ENCODE data around the gene TRAF5.

TRAF5 gene

DNA sequence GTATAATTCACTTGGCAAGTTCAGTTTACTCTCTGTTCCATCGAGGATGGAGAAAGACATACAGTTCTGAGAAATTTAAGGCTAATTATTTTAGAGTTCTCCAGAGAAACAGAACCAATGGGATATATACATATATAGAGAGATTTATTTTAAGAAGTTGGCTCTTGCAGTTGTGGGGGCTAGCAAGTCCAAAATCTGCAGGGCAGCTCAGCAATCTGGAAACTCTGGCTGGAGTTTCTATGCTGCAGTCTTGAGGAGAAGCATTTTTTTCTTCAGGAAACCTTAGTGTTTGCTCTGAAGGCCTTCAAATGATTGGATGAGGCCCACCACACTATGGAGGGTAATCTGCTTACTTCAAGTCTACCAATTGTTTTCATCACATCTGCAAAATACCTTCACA lies 34.6 kb downstream of the TRAF5 start:
- no peak overlapping the region for H3K9ac ChIP-seq (ENCODE audit: low read length)
- peaks cover 26% of the 10 kb centered on the region for H3K4me1 ChIP-seq (ENCODE audit: low read length)
- H3K27ac ChIP-seq (ENCODE audit: low read length), result peak overlapping the region; percentile 80; the same call in 1 of the 2 replicates
- no peaks in the 10 kb centered on the region for H4K20me1 ChIP-seq (ENCODE audit: insufficient read depth, low read length)
- H3K4me3 ChIP-seq (ENCODE audit: low read length), result no peak overlapping the region
- no peaks in the 10 kb centered on the region for H3K9me2 ChIP-seq (replicated peaks; ENCODE audit: insufficient read depth, low read length)
- peaks cover 24% of the 10 kb centered on the region for H3F3A ChIP-seq (ENCODE audit: insufficient read depth, low read length)
- H3K9me3 ChIP-seq (replicated peaks; ENCODE audit: insufficient read depth, low read length), result no peaks in the 10 kb centered on the region
- no peak overlapping the region for H3K4me2 ChIP-seq (ENCODE audit: low read depth, low read length)
- no peaks in the 10 kb centered on the region for H3K79me2 ChIP-seq (ENCODE audit: low read length)
- TF ChIP-seq EZH2 (optimal IDR thresholded peaks at IDR 0.05; ENCODE audit: low read depth, low read length) (no peak), EZH2phosphoT487 (IDR thresholded peaks at IDR 0.05; ENCODE audit: low read length) (no peak)
- TF ChIP-seq, protein P1, sequence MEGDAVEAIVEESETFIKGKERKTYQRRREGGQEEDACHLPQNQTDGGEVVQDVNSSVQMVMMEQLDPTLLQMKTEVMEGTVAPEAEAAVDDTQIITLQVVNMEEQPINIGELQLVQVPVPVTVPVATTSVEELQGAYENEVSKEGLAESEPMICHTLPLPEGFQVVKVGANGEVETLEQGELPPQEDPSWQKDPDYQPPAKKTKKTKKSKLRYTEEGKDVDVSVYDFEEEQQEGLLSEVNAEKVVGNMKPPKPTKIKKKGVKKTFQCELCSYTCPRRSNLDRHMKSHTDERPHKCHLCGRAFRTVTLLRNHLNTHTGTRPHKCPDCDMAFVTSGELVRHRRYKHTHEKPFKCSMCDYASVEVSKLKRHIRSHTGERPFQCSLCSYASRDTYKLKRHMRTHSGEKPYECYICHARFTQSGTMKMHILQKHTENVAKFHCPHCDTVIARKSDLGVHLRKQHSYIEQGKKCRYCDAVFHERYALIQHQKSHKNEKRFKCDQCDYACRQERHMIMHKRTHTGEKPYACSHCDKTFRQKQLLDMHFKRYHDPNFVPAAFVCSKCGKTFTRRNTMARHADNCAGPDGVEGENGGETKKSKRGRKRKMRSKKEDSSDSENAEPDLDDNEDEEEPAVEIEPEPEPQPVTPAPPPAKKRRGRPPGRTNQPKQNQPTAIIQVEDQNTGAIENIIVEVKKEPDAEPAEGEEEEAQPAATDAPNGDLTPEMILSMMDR (IDR thresholded peaks at IDR 0.05; ENCODE audit: low read length), result no peak
- no peaks in the 10 kb centered on the region for H3K27me3 ChIP-seq (replicated peaks; ENCODE audit: insufficient read depth, low read length)
- H3K36me3 ChIP-seq (replicated peaks; ENCODE audit: insufficient read depth, low read length), result no peaks in the 10 kb centered on the region
- DNase-seq, result no peak
- H2AFZ ChIP-seq (ENCODE audit: low read length), result no peak overlapping the region

DNA sequence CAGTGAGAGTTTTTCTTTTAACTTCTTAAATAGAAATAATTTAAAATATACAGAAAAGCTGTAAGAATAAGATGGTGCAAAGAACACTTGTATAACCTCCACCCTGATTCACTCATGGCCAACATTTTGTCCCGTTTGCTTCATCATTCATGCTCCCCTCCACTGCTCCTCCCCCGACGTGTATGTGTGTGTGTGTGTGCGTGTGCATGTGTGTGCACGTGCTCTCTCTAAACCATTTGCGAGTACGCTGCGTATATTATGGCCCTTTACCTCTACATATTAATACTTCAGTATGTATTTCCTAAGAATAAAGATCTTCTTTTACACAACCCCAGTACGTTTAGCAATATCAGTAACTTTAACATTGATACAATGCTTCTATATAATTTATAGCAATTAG lies 43.0 kb downstream of the TRAF5 start:
- no peak overlapping the region for H3K9ac ChIP-seq (ENCODE audit: low read length)
- no peak for DNase-seq
- no peaks in the 10 kb centered on the region for H4K20me1 ChIP-seq (ENCODE audit: insufficient read depth, low read length)
- no peaks in the 10 kb centered on the region for H3K36me3 ChIP-seq (replicated peaks; ENCODE audit: insufficient read depth, low read length)
- no peaks in the 10 kb centered on the region for H3K27me3 ChIP-seq (replicated peaks; ENCODE audit: insufficient read depth, low read length)
- no peaks in the 10 kb centered on the region for H3K79me2 ChIP-seq (ENCODE audit: low read length)
- H3F3A ChIP-seq (ENCODE audit: insufficient read depth, low read length), result peaks cover 16% of the 10 kb centered on the region
- H3K27ac ChIP-seq (ENCODE audit: low read length), result no peak overlapping the region
- no peaks in the 10 kb centered on the region for H3K9me3 ChIP-seq (replicated peaks; ENCODE audit: insufficient read depth, low read length)
- no peak overlapping the region for H3K4me2 ChIP-seq (ENCODE audit: low read depth, low read length)
- H2AFZ ChIP-seq (ENCODE audit: low read length), result no peak overlapping the region
- no peaks in the 10 kb centered on the region for H3K9me2 ChIP-seq (replicated peaks; ENCODE audit: insufficient read depth, low read length)
- no peak for TF ChIP-seq EZH2 (optimal IDR thresholded peaks at IDR 0.05; ENCODE audit: low read depth, low read length)
- TF ChIP-seq EZH2phosphoT487 (IDR thresholded peaks at IDR 0.05; ENCODE audit: low read length), result no peak
- TF ChIP-seq, protein P1 (IDR thresholded peaks at IDR 0.05; ENCODE audit: low read length), result no peak
- H3K4me1 ChIP-seq (ENCODE audit: low read length), result peaks cover 43% of the 10 kb centered on the region
- no peak overlapping the region for H3K4me3 ChIP-seq (ENCODE audit: low read length)

DNA sequence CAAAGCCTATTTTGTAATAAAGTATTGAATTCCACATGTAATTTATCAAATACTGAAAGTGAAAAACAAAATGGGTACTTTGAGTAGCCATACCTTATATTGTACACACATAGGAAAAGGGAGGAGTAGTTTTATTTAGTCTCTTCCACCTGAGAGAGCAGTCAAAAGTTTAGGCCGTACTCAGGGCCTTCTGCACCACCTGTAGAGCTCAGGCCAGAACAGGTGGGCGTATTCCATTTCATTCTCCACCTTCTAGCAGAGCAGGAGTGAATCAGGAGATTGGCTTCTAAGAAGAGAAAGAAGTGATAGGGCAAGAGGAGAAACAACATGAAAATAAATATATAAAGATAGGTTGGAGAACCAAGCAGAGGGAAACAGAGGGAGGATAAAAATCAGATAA lies 44.0 kb downstream of the TRAF5 start:
- H3K9me2 ChIP-seq (replicated peaks; ENCODE audit: insufficient read depth, low read length), result no peaks in the 10 kb centered on the region
- TF ChIP-seq EZH2 (optimal IDR thresholded peaks at IDR 0.05; ENCODE audit: low read depth, low read length), result no peak
- TF ChIP-seq, protein P1 (IDR thresholded peaks at IDR 0.05; ENCODE audit: low read length), result no peak
- TF ChIP-seq EZH2phosphoT487 (IDR thresholded peaks at IDR 0.05; ENCODE audit: low read length), result no peak
- no peaks in the 10 kb centered on the region for H3K9me3 ChIP-seq (replicated peaks; ENCODE audit: insufficient read depth, low read length)
- peak overlapping the region; percentile 12; the same call in 1 of the 2 replicates for H2AFZ ChIP-seq (ENCODE audit: low read length)
- peaks cover 43% of the 10 kb centered on the region for H3K4me1 ChIP-seq (ENCODE audit: low read length)
- H3K79me2 ChIP-seq (ENCODE audit: low read length), result no peaks in the 10 kb centered on the region
- H3K4me3 ChIP-seq (ENCODE audit: low read length), result no peak overlapping the region
- DNase-seq, result peak; percentile 35
- H3K27ac ChIP-seq (ENCODE audit: low read length), result peak overlapping the region; percentile 58; the same call in 1 of the 2 replicates
- H4K20me1 ChIP-seq (ENCODE audit: insufficient read depth, low read length), result no peaks in the 10 kb centered on the region
- no peaks in the 10 kb centered on the region for H3K36me3 ChIP-seq (replicated peaks; ENCODE audit: insufficient read depth, low read length)
- no peaks in the 10 kb centered on the region for H3K27me3 ChIP-seq (replicated peaks; ENCODE audit: insufficient read depth, low read length)
- H3K4me2 ChIP-seq (ENCODE audit: low read depth, low read length), result peak overlapping the region; percentile 38
- H3F3A ChIP-seq (ENCODE audit: insufficient read depth, low read length), result peaks cover 16% of the 10 kb centered on the region
- peak overlapping the region; percentile 3; the same call in 1 of the 2 replicates for H3K9ac ChIP-seq (ENCODE audit: low read length)
